ENCODE measurements around the gene DHDDS.
"Not testable (repeated sequence)": the region's sequence is repeated elsewhere in the genome, so short reads cannot be mapped to it uniquely, and the experiment has no call there.

The DHDDS gene

DNA sequence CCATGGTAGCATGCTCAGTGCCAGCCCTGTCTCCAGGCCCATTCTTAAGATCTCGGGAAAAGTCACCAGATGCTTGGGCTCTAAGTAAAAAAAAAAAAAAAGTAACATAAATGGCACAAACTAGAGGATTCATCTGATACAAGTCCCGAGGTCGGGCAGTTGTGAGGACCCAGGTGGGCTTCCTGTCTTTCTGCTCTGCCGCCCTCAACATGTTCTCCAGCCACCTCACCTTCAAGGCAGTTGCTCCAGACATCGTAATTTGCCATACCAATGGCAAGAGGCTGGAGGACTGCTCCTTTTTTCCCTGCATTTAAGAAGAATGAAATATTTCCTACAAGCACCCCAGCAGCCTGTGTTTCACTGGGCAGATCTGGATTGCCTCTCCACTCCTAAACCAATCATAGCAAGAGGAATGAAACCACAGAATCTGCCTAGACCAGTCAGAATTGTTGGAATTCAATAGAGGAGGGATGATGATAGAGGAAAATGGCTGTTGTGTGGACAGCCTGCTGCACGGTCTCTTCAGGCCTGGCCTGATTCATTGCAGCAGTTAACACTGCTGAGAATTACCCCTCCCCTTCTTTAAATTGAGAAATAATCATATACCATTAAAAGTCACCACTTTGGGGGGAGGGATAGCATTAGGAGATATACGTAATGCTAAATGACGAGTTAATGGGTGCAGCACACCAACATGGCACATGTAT is 45.5 kb downstream of the DHDDS start:
- no peak for DNase-seq (ENCODE audit: low spot score)

DNA sequence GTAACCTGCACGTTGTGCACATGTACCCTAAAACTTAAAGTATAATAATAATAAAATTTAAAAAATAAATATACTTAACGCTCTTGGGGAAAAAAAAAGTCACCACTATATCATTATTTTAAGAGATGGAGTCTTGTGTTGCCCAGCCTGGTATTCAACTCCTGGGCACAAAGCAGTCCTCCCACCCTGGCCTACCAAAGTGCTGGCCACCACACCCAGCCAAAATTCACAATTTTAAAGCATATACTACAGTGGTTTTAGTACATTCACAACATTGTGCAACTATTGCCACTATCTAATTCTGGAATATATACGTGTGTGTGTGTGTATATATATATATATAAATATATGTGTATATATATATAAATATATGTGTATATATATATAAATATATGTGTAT is 46.0 kb downstream of the DHDDS start:
- DNase-seq (ENCODE audit: low spot score), result no peak

DNA sequence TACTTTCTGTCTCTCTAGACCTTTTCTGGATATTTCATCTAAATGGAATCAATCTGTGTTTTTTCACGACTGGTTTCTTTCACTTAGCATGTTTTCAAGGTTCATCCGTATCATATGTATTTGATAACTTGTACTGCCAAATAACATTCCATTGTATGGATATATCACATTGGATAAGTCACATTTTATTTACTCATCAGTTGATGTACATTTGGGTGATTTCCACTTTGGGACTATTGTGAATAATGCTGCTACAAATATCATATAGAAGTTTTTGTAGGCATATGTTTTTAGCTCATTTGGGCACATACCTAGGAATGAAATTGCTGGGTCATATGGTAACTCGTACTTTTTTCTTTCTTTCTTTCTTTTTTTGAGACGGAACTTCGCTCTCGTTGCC is 46.9 kb downstream of the DHDDS start:
- no peak for DNase-seq (ENCODE audit: low spot score)

DNA sequence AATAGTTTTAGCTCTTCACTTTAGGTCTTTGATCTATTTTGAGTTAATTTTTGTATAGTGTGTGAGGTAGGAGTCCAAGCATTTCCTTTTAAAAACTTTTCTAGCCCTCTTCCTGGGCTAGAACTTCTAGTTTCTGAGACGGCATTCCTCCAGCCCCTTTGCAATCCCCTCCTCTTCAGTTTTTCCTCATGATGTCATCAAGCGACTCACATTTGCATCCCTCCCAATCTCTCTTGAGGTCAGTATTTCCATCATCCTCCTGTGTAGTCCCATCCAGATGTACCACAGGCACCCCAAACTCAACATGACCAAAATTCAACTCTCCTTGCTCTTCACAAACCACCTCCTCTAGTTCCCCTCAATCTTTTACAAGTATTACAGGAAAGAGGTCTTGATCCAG is 50.8 kb downstream of the DHDDS start:
- DNase-seq (ENCODE audit: low spot score), result no peak

DNA sequence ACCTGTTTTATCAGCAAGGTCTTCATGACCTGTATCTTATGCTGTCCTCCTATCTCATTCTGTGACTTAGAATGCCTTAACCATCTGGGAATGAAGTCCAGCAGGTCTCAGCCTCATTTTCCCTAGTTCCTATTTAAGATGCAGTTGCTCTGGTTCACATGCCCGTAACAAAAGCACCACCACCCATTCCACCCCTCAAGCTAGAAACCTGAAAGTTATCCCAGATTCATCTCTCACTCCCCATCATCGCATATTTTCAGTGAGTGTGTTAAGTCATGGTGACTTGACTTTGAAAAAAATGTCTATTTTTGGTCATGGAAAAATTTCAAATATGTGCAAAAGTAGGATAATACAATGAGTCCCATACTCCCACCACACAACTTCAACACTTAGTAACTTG is 51.9 kb downstream of the DHDDS start:
- DNase-seq (ENCODE audit: low spot score), result no peak

DNA sequence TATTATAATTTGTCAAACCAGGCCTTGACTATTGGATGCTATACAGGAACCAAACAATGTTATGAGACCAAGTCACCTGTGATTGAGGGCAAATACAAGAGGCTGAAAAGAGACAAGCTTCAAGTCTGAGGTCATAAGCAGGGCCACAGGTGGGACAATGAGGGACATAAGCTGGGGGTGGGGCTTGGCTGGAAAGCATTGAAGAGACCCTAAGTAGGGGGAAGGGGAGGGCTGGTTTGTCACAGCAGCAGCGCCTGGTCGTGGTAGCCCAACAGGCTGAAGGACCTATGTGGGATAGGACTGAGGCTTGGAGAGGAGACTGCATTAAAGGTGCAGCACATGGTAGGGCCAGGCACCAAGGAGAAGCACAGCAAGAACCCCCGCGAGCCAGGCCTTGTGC is 58.0 kb downstream of the DHDDS start:
- no peak for DNase-seq (ENCODE audit: low spot score)

DNA sequence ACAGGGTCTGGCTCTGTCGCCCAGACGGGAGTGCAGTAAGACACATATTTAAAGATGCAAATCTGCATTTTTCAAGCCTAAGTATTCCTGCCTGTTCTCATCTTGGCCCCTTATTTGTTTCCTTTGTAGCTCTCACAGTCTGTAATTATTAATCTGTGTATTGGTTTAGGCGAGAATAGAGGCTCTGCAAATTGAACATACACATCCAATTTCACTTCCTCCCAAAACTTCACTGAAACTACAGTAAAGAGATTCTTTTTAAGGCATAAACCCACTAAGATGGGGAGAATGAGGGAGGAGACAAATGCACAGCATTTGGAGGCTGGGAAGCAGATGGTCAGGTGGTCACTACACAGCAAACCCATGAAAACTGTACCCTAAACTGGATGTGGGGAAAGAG is 61.1 kb downstream of the DHDDS start:
- no peak for DNase-seq (ENCODE audit: low spot score)

DNA sequence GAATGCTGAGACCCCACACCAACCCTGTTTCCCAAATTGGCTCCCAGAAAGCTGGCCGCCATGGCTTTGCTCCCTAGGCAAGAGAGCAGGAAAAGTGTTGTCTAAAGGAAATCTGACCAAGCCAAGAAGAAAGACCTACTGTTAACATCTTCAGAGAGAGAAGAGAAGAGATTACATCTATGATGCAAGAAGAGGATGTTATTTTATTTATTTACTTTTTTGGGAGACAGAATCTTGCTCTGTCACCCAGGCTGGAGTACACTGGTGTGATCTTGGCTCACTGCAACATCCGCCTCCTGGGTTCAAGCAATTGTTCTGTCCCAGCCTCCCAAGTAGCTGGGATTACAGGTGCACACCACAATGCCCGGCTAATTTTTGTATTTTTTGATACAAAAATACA is 61.8 kb downstream of the DHDDS start:
- no peak for DNase-seq (ENCODE audit: low spot score)

DNA sequence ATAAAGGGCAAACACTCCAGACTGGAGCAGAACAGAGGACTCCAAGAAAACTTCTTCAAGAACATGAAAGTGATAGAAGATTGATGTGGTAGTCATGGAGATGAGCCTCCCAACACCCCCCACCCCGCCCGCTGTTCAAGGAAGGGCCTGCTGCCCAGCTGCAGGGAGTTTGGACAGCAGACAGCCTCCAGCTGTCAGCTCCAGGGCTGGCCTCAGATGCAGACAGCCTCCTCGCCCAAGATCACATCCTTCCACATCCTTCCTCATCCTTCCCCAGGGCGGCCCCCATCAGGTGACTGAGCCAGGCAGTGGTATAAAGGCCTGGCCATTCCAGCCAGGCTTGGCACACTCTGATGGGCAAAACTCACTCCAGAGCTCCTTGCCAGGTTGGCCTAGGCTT is 64.7 kb downstream of the DHDDS start:
- DNase-seq (ENCODE audit: low spot score), result no peak

DNA sequence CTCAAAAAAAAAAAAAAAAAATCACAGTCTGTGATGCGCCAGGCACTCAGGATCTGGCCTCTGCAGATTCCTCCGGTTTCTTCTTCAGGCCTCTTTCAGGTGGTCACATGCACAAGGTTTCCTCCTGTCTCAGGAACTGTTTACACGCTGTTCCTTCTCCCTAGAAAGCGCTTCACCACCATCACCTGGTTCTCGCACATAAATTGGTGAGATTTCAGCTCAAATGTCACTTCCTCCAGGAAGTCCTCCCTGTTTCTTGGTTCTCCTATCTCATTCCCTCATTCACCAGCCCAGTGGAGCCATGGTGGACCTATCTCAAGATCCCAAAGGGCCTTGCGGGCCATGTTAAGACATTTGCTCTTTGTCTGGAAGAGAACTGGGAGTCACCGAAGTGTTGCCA is 66.8 kb downstream of the DHDDS start:
- DNase-seq (ENCODE audit: low spot score), result no peak

DNA sequence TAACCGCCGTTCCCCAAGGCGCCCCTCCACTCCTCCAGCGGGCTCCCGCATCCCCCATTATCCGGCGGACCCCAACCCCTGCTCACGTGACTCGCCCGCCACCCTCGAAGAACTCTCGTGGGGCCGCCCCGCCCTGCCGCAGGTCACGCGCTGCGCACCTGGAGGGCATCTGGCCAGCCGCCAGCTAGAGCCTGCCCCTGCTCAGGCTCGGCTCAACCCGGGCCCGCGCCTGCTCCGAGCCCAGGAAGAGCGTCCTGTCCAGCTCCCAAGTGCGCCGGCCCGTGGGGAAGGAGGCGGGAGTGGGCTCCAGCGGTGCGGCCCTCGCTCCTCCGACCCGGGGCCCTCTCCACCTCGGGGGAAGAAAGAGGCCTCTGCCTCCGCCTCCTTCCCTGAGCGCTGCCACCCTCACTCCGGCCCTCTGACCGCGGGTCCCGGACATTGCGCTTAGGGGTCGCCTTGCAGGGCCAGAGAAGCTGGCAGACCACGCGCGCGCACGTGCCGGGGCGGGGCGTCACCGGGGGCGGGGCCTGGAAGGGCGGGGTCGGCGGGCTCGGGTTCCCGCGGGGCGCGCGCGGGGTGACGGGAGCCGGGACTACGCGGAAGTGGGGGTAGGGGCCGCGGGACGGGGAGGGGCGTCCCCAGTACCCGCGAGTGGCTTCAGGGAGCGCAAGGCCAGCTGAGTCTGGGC is 68.5 kb downstream of the DHDDS start:
- DNase-seq (ENCODE audit: low spot score), result peak; percentile 94

DNA sequence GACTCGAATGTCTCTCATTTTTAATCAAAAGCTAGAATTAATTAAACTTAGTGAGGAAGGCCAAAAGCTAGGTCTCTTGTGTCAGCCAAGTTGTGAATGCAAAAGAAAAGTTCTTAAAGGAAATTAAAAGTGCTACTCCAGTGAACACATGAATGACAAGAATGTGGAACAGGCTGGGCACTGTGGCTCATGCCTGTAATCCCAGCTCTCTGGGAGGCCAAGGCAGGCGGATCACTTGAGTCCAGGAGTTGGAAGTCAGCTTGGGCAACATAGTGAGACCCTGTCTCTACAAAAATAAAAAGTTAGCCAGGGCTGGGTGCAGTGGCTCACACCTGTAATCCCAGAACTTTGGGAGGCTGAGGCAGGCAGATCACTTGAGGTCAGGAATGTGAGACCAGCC is 78.6 kb downstream of the DHDDS start:
- DNase-seq (ENCODE audit: low spot score), result not testable (repeated sequence)

DNA sequence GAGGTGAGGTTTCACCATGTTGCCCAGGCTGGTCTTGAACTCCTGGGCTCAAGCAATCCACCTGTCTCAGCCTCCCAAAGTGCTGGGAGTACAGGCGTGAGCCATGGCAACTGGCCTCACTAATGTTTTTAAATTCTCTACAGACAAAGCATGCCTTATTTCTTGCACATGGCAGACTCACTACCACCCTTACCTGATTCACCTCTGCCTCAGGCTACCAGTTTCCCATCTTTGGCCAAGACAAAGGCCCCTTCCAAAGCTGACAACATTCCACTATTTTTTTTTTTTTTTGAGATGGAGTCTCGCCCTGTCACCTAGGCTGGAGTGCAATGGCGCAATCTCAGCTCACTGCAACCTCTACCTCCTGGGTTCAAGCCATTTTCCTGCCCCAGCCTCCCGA is 83.7 kb downstream of the DHDDS start:
- DNase-seq (ENCODE audit: low spot score), result not testable (repeated sequence)

DNA sequence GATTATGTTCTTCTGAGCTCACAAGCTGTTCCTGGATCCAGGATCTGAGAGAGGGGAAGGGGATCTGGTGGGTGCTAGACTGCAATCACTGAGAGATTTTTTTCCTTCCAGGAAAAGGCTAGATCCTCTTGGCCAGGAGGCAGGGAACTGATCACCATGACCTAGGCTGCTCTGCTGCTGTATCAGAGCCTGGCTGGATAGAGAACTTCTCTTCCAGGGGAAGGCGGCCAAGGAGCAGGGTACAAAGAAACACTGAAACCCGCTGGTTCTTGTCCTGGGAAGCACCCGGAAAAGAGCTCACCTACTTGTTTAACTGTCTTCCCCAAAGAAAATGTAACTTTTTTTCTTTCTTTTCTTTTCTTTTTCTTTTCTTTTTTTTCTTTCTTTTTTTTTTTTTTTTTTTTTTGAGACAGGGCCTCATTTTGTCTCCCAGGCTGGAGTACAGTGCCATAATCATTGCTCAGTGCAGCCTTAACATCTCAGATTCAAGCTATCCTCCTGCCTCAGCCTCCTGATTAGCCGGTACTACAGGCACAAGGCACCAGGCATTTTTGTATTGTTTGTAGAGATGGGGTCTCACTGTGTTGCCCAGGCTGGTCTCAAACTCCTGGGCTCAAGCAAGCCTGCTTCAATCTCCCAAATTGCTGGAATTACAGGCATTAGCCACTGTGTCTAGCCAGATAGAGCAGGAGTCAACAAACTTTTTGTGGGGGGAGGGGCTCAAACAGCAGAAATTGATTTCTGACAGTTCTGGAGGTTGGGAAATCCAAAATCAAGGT is 85.1 kb downstream of the DHDDS start:
- no peak for DNase-seq (ENCODE audit: low spot score)

DNA sequence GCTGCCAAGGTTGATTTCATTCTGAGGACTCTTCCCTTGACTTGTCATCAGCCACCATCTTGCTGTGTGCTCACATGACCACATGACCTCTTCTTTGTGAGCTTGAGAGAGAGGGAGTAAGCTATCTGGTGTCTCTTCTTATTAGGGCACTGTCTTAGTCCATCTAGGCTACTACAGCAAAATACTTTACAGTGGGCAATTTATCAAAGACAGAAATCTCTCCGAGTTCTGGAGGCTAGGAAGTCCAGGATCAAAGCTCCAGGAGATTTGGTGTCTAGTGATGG is 85.6 kb downstream of the DHDDS start:
- DNase-seq (ENCODE audit: low spot score), result no peak

DNA sequence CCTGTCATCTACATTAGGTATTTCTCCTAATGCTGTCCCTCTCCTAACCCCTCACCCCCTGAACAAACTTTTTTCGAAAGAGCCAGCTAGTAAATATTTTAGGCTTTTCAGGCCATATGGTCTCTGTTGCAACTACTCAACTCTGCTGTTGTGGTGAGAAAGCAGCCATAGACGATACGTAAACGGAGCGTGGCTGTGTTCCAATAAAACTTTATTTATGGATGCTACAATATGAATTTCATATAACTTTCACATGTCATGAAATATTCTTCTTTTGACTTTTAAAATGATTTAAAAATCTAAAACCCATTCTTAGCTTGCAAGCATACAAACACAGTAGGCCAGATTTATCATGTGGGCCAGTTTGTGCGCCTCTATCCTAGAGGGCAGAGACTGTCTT is 86.2 kb downstream of the DHDDS start:
- DNase-seq (ENCODE audit: low spot score), result no peak

DNA sequence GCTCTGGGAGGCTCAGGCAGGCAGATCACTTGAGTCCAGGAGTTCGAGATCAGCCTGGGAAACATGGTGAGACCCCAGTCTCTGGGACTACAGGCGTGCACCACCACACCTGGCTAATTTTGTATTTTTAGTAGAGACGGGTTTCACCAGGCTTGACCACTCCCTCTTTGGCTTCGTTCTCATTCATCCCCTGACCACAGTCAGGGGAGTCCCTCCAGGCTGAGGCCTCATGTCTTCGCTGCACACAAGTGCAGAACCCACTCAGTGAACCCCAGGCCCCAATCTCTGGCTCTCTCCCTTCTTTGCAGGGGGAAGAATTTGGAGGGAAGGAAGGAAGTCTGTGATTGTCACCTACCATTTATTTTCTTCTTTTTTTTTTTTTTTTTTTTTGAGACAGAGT is 88.2 kb downstream of the DHDDS start:
- DNase-seq (ENCODE audit: low spot score), result no peak
